Coronary artery (tissue), 2 donors: ENCODE results near the gene C19orf25.

Experiments used
- DNase-seq: peaks from one replicate; pipeline ENCODE4 v3.0.0-alpha.2; 2017; ENCODE audit warnings: low spot score
- H3K27ac ChIP-seq, 2 donors: fragments of 200-600 bp; sonication (generic); one replicate each; pipeline ENCODE4 v1.5.1; 2016 to 2019
- H3K4me3 ChIP-seq: fragments of 200-600 bp; sonication (generic); 2 replicates; pipeline ENCODE4 v1.5.1; 2016; ENCODE audit warnings: mild to moderate bottlenecking, moderate library complexity
- TF ChIP-seq, protein P1 (sequence below): fragments of 200-600 bp; sonication (generic); IDR thresholded peaks from one replicate; pipeline ENCODE4 v1.5.1; 2019; ENCODE audit warnings: antibody characterized with exemption

Gene C19orf25

DNA sequence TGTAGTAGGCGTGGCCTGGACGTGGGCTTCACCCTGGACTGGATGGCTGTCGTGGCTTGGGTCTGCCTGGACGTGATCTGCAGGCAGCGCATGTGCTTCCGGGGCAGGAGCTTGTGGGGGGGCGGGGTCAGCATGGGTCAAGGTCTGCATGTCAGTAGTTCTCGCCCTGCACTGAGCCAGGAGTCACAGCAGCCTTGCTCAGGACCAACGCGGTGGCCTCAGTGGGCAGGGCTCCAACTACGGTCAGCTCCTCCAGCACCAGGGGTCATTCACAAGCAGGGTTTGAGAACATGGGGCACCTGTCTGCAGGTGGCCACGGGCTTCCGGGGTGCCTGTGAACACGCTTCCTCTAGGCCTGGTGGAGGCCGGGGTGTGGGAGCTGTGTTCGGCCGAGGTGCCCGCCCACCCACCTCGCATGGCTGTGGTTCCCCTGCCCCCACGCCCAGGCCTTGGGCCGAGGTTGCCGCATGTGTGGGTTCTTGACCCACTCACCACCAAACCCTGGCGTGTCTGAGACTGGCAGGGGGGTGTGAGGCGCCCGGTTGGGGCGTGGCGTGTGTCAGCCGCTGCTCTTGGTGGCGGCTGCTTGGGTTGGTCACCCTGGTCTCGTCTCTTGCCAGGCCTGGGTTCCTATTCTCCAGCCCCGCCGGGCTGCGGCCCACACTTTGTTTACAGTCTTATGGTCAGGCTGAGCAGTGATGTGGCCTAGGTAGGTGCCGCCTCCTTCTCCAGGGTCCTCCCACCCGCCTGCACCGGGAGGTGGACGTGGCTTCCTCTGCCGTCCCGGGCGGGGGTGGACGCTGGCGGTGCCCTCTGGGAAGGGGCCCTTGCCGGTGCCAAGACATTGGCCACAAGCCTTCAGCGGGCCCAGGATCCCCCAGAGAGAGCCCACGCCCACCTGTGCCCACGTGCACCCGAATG is 45.6 kb downstream of the C19orf25 start:
- H3K27ac ChIP-seq, result no peak overlapping the region
- DNase-seq, result no peak
- no peak overlapping the region for H3K4me3 ChIP-seq
- TF ChIP-seq, protein P1, sequence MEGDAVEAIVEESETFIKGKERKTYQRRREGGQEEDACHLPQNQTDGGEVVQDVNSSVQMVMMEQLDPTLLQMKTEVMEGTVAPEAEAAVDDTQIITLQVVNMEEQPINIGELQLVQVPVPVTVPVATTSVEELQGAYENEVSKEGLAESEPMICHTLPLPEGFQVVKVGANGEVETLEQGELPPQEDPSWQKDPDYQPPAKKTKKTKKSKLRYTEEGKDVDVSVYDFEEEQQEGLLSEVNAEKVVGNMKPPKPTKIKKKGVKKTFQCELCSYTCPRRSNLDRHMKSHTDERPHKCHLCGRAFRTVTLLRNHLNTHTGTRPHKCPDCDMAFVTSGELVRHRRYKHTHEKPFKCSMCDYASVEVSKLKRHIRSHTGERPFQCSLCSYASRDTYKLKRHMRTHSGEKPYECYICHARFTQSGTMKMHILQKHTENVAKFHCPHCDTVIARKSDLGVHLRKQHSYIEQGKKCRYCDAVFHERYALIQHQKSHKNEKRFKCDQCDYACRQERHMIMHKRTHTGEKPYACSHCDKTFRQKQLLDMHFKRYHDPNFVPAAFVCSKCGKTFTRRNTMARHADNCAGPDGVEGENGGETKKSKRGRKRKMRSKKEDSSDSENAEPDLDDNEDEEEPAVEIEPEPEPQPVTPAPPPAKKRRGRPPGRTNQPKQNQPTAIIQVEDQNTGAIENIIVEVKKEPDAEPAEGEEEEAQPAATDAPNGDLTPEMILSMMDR, result no peak

DNA sequence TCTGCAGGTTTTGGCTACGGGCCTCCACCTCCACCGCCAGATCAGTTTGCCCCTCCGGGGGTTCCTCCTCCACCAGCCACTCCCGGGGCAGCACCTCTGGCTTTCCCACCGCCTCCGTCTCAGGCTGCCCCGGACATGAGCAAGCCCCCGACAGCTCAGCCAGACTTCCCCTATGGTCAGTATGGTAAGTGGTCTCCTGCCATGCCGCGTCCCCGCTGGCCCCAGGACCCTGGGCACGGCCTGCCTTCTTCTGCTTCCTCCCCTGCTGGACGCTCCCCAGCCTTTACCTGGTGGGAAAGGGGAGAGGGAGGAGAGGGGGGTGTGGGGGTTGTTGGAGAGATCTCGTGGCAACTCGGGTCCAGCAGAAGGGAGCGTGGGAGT is 46.5 kb downstream of the C19orf25 start:
- Histone ChIP-seq H3K27ac (no peak overlapping the region), H3K4me3 (no peak overlapping the region)
- TF ChIP-seq, protein P1, result no peak
- DNase-seq, result no peak

DNA sequence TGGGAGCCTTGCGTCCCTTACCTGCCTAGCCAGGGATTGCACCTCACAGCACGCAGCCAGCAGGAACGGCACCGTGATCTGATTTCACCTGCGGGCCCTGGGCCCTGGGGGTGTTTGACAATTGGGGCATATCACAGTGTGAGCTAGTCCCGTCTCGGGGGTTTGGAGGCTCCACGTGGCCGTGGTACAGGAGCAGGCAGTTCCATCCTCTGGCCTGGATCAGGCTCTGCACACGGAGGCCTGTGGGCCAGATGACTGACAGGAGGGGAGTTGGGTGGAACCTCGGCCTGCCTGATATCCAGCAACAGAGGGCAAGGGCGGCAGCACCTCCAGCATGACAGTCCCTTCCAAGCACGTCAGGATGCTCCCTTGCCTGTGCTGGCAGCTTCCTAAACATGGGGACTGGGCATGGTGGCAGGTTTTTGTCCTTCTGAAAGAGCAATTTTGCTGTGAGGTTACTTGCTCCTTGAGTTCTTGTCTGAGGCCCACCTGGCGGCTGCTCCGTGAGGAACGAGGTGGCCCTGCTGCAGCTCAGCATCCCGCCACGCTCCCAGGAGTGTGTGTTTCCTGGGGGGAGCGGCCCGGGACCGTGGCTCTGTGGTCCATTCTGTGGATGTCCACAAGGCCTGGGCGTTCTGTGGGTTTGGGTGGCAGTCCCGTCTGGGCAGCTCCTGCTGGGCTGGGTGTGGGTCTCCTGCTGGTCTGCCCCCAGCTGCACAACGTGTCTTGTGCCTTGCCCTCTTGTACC is 47.1 kb downstream of the C19orf25 start:
- no peak overlapping the region for H3K4me3 ChIP-seq
- TF ChIP-seq, protein P1, result no peak
- DNase-seq, result no peak
- H3K27ac ChIP-seq, result no peak overlapping the region

DNA sequence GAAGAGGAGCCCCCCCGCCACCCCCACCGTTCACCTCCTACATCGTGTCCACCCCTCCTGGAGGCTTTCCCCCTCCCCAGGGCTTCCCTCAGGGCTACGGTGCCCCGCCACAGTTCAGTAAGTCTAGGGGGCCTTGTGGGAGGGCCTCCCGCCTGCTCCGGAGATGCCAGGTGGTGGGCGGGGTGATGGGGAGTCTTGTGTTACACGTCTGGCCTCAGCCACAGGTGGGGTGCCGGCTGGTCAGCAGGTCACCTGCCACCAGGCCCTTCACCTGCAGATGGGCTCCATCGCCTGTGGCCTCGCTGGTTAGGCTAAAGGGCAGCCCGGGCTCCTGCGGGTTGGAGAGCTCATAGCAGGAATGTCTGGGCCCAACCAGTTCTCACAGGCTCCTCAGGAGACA is 48.8 kb downstream of the C19orf25 start:
- Histone ChIP-seq H3K4me3 (no peak overlapping the region), H3K27ac (no peak overlapping the region)
- no peak for DNase-seq
- TF ChIP-seq, protein P1, result no peak

DNA sequence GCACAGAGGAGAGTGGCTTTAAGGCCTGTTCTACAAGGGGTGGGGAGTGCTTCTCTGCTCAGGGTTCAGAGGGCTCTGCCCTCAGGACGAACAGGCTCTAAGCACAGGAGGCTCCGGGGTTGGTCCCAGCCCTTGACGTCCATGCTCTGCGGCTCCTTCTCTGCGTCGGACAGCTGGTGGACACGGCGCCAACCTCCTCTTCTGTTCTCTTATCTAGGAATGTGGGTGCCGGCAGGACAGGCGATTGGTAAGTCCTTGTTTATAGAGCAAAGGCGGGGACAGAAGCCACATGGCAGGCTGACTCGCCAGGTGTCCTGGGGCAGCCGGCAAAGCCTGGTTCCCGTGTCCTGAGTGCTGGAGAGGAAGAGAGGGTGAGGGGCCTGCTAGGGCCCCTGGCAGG is 49.3 kb downstream of the C19orf25 start:
- DNase-seq, result no peak
- Histone ChIP-seq H3K27ac (no peak overlapping the region), H3K4me3 (no peak overlapping the region)
- TF ChIP-seq, protein P1, result no peak

DNA sequence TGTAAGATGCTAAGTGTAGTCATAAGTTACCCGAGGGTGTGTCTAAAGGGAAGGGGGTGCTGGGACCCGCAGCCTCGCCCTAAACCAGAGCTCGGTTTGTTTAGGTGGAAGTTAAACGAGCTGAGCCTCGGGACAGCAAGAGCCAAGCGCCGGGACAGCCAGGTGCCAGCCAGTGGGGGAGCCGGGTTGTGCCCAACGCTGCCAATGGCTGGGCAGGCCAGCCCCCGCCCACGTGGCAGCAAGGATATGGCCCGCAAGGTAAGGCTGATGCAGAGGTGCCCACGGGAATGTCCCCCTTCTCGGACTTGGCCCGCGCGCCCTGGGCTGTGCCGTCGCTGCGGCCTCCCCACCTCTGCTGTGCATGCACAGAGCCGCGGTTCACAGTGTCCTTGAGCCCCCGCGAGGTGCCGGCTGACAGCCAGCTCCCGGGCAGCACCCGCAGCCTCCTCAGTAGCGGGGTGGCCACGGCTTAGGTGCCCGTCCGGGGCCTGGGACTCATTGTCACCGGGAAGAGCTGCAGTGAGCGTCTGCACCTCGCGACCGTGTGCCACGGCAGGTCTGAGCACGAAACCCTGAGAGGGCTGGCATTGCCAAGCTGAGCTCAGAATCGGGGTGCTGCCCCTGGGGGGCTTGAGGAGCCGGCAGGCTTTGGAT is 50.1 kb downstream of the C19orf25 start:
- TF ChIP-seq, protein P1, result no peak
- DNase-seq, result no peak
- Histone ChIP-seq H3K27ac (no peak overlapping the region), H3K4me3 (no peak overlapping the region)
